NCI-H2196 treated with DMSO at 0.1 percent for 48 hours (cell line): ENCODE results near the gene LRP1B.

Source experiments
- DNase-seq: peaks from one replicate; lab custom pipeline; 2025; ENCODE audit not compliant: unreplicated experiment; lab: John Stamatoyannopoulos, UW

The LRP1B gene

GRCh38 chr2:141796449-141796848 lies 334.4 kb downstream of the LRP1B start:
- no peak for DNase-seq

GRCh38 chr2:141791521-141791920 lies 339.3 kb downstream of the LRP1B start:
- no peak for DNase-seq

GRCh38 chr2:141782574-141782973 lies 348.2 kb downstream of the LRP1B start:
- no peak for DNase-seq

- no peak for DNase-seq
Observed at GRCh38 chr2:141778315-141778835, 352.4 kb downstream of the LRP1B start.

- no peak for DNase-seq
Observed at GRCh38 chr2:141770530-141770929, 360.3 kb downstream of the LRP1B start.

GRCh38 chr2:141767691-141768090 lies 363.1 kb downstream of the LRP1B start:
- DNase-seq: no peak

GRCh38 chr2:141767051-141767450 lies 363.8 kb downstream of the LRP1B start:
- no peak for DNase-seq

GRCh38 chr2:141766225-141766624 lies 364.6 kb downstream of the LRP1B start:
- no peak for DNase-seq

GRCh38 chr2:141748616-141749015 lies 382.2 kb downstream of the LRP1B start:
- no peak for DNase-seq

GRCh38 chr2:141741652-141742051 lies 389.2 kb downstream of the LRP1B start:
- DNase-seq: no peak

GRCh38 chr2:141737492-141738255 lies 393.1 kb downstream of the LRP1B start:
- DNase-seq: no peak

GRCh38 chr2:141736466-141736865 lies 394.4 kb downstream of the LRP1B start:
- no peak for DNase-seq

- no peak for DNase-seq
Observed at GRCh38 chr2:141728886-141729285, 401.9 kb downstream of the LRP1B start.

- no peak for DNase-seq
Observed at GRCh38 chr2:141728142-141728541, 402.7 kb downstream of the LRP1B start.

- no peak for DNase-seq
Observed at GRCh38 chr2:141724426-141724825, 406.4 kb downstream of the LRP1B start.

- DNase-seq: no peak
Observed at GRCh38 chr2:141723814-141724213, 407.0 kb downstream of the LRP1B start.

- DNase-seq: no peak
Observed at GRCh38 chr2:141720476-141720875, 410.3 kb downstream of the LRP1B start.

- no peak for DNase-seq
Observed at GRCh38 chr2:141714496-141714895, 416.3 kb downstream of the LRP1B start.

- no peak for DNase-seq
Observed at GRCh38 chr2:141711627-141712026, 419.2 kb downstream of the LRP1B start.

- no peak for DNase-seq
Observed at GRCh38 chr2:141710589-141711239, 420.1 kb downstream of the LRP1B start.

- no peak for DNase-seq
Observed at GRCh38 chr2:141709756-141710155, 421.1 kb downstream of the LRP1B start.

GRCh38 chr2:141707486-141707885 lies 423.3 kb downstream of the LRP1B start:
- DNase-seq: no peak
